Stimulated activated CD8-positive, alpha-beta memory T cell treated with anti-CD3 and anti-CD28 coated beads, Interleukin-7, amount 100 ng/mL, for 48 hours (primary cell): ENCODE measurements around the gene ATAD5.
"Not testable (repeated sequence)": the region's sequence is repeated elsewhere in the genome, so short reads cannot be mapped to it uniquely, and the experiment has no call there.

Experiments
- DNase-seq, 2 donors: peaks; one replicate each; pipeline ENCODE4 v3.0.0-alpha.2; 2020; ENCODE audit warnings: low read depth in 1 of 2; ENCODE audit errors: extremely low read depth in 1 of 2

The ATAD5 gene

DNA sequence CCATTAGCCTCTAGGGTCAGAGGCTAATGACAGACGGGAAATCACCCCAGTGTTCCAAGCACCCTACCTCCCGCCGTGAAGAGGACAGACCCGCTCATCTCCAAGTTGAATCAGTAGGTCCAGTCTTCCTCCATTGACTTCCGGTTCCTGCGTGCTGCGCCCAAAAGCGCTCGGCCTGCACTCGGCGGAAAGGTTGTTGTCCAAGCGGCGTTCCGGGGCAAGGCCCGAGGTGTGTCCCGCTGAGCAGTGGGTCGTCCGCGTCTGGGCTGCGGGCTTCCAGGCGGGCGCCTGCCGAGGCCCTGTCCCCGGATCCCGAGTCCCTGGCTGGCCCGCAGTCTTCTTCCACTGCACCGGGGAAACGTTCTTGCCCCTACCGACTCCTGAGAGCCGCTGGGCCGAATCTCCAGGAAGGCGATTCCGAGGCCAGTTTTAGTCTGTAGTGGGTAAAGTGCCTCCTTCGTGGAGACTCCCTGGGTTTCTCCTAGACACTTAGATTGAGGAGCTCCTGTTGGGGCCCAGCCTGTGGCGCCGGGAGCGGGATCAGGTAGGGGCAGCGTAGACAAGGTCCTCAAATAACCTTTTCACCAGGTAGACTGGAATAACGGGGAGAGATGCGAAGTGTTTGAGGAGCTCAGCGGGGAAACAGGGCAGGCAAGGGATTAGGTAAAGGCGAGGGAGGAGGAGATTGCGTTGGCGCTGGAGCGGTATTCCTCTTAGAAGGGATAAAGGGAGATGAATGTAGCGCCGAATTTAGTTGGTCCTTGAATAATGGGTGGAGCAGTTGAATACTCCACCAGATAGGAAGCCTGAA is 74.5 kb downstream of the ATAD5 start, which contains the start of gene TEFM:
Gene TEFM (minus strand): TSS at position 138 of the 811 bp plus-strand sequence. CDS start 40 bp downstream, at position 98.
- peak; percentile 82 to 84 for DNase-seq

DNA sequence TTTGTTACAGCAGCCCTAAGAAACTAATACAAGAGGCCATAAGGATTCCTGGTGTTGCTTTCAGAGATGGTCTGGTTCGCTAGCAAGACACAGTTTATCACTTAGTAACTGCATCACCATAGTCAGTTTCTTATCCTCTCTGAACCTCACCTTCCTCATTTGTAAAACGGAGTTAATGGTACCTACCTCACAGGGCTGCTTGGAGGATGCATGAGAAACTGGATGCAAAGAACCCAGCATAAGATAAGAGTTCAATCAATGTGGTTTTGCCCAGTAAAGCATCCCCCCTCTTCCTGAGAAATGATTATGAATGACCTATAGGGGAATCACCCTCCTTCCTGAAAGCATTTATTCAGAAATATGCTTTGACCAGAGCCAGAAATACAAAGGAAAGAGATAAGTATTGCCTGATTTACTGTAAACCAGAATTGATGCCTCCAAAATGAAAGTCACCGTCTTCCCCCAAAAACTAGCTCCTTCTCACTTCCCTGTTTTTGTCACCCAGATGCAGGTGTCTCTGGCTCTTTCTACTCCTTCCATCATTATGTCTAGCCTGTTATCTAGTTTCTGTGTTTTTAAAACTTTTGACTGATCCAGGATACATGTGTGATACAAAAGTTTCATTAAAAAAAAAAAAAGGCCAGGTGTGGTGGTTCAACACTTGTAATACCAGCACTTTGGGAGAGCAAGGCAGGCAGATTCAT is 77.1 kb downstream of the ATAD5 start:
- DNase-seq: no peak

DNA sequence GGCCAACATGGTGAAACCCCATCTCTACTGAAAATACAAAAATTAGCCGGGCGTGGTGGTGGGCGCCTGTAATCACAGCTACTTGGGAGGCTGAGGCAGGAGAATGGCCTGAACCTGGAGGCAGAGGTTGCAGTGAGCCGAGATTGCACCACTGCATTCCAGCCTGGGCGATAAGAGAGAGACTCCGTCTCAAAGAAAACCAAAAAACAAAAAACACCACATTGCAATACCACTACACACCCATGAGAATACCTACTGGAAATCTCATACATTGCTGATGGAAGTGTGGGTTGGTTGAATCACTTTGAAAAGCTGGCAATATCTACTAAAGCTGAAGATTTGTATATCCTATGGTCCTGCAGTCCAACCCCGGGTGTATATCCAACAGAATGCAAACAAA is 78.4 kb downstream of the ATAD5 start:
- not testable (repeated sequence) for DNase-seq

DNA sequence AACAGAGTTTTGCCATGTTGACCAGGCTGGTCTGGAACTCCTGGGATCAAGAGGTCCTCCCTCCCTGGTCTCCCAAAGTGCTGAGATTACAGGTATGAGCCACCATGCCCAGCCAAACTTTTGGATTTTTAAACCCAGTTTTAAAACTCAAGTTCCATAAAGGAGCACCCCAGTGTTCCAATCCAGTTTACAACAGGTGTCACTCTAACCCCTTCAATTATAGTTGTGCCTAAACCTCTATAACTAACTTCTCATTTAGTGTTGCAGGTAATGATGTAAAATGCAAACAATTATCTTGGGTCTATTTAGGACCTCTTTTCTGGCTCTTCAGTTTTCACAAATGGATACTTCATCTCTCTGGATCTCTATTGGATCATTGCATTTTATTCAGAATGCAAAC is 82.2 kb downstream of the ATAD5 start:
- no peak for DNase-seq

DNA sequence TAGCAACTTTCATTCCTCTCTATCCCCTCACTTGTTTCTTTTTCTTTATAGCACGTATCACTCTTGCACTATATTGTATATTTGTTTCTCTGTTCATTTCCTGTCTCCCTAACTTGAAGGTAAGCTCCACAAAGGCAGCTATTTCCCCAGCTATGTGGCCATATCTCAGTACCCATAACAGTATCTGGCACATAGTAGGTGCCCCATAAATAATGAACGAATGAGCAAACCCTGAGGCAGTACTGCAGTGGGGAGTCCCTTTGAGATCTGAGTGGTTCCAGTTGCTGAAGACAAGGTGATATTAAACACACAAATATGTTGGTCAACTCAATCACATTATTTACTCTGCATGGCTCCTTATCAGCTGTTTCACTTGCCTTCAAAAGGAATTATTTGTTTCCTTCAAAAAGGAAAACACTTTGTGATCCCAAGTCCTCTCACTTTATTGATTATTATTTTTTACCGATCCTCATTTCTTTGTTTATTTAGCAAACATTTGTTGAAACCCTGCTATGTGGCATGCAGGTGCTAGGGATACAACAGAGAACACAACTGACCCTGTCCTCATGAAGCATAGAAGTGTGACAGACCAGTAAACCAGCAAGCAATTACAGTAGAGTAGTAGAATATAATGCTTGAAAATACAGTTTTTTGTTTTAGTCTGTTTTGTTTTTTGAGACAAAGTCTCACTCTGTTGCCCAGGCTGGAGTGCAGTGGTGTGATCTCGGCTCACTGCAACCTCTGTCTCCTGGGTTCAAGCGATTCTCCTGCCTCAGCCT is 84.3 kb downstream of the ATAD5 start:
- DNase-seq: no peak

DNA sequence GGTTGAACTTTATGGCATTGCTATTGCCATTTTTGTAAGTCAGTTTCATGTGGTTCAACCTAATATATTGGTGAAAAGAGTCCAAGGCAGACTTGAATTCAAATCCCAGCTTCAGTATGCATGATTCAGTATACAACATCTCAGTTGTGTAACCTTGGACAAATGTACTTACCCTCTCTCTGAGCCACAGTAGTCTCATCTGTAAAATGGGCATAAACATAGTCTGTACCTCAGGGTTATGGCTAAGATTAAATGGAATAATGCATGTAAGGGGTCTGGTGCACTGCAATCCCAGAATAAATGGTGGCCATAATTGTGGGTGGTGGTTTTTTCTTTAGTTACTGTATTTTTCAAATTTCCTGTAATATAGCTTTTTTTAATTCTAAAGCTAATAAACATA is 85.3 kb downstream of the ATAD5 start:
- DNase-seq: no peak

DNA sequence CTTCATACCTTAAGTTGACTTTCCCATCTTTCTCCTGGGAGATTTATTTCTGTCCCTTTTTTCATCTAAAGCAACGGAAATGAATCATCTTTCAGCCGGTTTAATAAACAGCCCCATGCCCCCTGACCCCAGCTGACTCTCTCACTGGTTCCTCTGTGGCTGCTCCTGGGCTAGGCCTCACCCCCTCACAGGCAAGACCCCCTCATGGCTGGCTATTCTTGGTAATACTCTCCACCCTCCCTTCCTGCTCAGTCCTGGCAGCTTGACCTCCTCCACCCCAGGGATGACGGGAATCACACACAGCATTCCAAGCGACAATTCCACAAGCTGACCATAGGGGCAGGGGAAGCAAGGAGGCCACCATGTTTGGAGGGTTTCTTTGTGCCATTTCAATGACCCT is 88.5 kb downstream of the ATAD5 start:
- no peak for DNase-seq

DNA sequence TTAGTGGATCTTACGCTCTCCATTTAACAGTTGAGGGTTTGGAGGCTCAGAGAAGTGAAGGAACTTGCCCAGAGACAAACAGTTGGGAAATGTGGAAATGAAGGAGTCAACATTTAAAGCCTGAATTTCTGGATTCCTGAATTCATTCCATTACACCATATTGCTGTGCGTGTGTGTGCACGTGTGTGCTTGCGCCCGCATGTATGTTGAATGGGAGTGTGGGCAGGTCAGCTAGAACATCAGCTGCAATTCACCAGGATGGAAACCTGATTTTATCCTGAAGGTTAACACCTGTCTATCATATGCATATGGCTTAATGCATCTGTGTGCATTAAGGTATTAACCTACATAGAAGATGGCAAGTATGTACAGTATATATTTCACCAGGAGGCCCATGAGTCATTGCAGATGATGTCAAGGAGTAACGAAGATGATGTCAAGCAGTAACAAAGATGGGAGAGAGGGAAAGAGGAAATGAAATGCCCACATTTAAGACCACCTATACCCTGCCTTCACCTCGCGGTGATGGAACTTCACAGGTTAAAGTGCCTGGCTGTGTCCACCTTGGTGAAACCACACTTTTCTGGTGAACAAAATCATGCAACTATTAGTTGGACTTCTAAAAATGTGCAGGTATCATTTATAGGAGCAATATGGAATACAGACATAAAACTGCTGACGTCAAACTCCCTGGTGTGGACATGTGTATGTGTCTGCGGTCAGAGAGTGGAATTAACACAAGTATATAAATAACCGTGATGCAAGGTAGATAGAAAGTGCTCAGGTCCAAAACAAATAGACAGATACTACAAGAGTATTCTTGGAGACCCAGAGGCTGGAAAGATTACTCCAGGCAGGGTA is 89.1 kb downstream of the ATAD5 start:
- DNase-seq: no peak

DNA sequence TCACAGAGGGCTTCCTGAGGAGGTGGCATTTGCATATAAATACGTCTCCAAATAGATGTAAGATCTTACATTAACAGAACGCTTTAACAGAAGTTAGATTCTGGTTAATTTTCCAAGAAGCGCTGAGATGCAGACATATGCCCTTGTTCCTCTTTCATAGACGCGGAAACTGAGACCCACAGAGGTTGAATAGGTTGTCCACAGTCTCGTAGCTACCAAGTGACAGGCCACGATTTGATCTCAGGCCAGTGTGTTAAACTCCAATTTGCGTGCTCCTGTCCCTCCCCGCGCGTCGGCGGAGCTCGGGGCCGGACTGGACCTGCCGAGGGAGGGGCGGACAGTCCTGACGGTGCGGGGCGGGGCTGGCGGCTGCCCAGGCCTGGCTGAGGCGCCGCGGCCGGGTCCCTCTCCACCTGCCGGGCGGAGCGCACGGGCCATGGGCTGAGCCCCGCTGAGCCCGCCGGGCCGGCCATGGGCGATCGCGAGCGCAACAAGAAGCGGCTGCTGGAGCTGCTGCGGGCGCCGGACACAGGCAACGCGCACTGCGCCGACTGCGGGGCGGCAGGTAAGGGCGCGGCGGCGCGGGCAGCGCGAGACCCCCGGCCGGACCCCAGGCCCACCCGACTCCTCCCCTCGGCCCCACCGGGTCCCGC is 89.9 kb downstream of the ATAD5 start, which contains the start of gene ADAP2:
Gene ADAP2 (plus strand): TSS at position 402 of the 653 bp plus-strand sequence. CDS start 70 bp downstream, at position 472.
- no peak for DNase-seq

DNA sequence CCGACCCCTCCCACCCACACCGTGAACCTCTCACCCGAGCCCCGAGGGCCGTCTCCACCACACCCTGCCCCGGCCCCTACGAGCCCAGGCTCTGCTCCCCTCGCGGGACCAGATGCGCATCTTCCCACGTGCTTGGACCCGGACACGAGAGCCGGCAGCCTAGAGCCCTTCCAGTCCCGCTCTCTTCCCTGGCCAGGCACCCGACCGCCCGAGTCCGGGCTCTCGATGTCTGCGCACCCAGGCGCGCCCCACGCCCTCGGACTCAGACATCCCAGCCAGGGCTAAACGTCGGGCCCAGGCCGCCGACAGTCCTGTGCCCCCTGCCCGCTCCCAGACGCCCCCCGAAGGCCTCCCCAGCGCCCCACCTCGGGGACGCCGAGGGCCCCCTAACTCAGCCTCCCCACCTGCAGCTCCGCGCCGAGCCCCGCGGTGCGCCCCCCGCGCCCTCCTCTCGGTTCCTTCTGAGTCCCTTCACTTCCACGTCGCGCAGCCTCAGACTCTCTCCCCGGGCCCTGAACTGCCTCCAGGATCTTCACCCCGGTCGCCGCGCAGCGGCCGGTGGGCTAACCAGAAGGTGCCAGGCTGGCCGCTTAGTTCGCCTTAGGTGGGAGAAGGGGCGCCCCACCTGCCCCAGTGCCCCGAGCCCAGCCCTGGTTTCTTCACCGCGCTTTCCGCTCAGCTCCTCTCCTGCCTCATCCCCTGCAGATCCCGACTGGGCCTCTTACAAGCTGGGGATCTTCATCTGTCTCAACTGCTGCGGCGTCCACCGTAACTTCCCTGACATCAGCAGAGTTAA is 90.7 kb downstream of the ATAD5 start:
- DNase-seq: no peak

DNA sequence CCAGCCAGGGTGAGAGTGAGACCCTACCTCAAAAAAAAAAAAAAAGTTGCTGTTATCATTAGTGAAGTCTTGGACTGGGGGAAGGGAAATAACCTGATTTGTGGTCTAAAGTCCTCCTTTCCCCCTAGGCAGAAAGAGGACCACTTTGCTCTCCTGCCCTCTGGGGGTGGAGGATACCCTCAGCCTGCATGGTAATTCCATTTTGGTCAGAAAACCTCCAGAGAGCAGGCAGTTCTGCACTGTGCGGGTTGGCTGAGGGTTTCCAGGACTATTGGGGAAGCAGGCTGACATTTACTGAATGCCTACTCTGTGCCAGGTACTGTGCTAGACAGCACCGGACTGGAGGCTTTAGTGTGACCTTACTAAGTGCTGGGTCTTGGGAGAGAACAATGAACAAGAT is 92.6 kb downstream of the ATAD5 start:
- DNase-seq: no peak

DNA sequence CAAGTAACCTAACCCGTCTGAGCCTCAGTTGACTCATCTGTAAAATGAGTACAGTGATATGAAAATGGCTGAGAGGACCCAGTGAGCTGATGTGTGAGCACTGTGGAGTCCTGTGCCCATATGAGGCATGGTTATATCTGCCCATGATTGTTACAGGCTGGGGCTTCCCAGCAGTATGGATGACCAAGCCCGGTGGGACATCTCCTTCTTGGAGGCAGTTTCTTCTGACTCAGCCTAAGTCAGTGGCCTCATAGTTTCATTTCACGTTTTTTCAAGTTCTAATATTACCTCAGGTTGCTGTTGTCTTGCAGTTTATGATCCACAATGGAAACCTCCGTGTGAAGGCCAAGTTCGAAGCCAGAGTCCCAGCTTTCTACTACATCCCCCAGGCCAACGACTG is 94.8 kb downstream of the ATAD5 start:
- DNase-seq: no peak

DNA sequence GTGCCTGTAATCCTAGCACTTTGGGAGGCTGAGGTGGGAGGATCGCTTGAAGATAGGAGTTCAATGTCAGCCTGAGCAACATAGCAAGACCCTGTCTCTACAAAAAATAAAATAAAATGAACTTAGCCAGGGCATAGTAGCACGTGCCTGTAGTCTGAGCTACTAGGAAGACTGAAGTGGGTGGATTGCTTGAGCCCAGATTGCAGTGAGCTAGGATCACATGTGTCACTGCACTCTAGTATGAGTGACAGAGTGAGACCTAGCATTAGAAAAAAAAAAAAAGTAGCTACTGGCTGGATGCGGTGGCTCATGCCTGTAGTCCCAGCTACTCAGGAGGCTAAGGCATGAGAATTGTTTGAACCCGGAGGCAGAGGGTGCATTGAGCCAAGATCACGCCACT is 96.0 kb downstream of the ATAD5 start:
- DNase-seq: no peak

DNA sequence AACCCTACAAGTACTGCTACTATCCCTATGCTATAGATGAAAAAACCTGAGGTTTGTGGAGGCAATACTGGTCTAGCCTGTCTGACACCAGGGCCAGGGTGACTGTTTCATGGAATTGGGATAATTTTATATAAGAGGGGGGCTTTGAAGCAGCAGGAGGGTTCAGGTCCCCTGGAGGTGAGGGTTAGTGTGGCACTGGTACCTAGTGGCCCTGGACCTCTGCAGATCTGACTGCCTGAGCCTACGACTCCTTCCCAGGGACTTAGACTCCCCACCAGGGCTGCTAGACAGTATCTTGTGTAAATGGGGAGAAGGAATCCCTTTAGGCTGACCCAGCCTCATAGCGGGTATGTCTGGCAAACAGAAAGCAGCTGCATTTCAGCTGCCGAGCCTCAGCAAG is 96.8 kb downstream of the ATAD5 start:
- no peak for DNase-seq

DNA sequence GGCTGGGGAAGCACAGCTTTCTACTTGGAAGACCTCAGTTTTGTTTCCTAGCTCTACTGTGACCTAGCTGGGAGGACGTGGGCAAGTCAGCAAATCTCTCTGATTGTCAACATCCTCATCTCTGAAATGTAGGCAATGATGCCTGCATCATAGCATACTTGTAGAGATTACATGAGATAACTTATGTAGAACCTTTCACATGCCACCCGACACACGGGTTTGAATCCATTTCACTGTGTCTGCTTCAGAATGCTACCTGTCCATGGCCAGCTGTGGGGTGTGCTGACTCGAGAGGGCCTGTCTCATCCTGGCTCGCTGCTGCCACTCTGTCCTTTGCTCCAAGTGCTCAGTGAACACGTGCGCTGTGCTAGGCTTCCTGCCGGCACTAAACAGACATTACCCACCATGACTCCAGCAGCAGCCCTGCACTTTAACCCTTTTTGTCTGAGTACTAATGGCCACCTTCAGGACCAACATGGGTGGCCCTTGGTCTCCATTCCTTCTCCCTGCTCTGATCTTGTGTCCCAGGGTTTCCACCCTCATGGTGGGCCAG is 97.4 kb downstream of the ATAD5 start:
- no peak for DNase-seq

DNA sequence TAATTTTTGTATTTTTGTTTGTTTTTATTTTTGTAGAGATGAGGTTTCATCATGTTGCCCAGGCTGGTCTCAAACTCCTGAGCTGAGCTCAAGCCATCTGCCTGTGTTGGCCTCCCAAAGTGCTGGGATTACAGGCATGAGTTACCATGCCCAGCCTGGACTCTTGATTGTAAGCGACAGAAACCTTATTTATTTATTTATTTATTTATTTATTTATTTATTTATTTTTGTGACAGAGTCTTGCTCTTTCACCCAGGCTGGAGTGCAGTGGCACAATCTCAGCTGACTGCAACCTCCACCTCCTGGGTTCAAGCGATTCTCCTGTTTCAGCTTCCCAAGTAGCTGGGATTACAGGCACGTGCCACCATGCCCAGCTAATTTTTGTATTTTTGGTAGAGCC is 98.1 kb downstream of the ATAD5 start:
- not testable (repeated sequence) for DNase-seq

DNA sequence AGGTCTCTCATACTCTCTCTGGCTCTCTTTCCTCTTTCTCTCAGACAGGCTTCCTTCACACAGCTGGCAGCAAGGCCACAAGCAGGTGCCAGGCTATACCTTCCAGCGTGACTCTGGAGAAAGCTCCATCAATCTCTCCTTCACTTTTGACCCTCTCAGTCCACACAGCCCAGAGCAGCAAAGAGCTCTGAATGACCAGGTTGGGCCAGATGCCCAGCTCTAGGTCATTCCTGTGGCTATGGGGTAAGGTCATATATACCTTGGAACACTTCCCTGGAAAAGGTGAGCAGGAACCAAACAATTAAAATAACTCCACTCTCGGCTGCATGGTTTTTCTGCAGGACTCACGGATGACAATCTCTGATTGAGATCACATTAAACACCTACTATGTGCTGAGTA is 98.7 kb downstream of the ATAD5 start:
- no peak for DNase-seq

DNA sequence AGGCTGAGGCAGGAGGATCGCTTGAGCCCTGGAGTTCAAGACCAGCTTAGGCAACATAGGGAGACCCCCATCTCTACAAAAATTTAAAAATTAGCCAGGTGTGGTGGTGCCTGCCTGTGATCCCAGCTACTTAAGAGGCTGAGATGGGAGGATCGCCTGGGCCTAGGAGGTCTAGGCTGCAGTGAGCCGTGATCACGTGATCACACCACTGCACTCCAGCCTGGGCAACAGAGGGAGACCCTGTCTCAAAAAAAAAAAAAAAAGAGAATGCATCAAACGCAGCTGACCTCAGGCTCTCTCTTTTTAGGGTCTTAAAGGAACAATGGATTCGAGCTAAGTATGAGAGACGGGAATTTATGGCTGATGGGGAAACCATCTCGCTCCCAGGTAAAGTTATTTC is 99.8 kb downstream of the ATAD5 start:
- DNase-seq: not testable (repeated sequence)

DNA sequence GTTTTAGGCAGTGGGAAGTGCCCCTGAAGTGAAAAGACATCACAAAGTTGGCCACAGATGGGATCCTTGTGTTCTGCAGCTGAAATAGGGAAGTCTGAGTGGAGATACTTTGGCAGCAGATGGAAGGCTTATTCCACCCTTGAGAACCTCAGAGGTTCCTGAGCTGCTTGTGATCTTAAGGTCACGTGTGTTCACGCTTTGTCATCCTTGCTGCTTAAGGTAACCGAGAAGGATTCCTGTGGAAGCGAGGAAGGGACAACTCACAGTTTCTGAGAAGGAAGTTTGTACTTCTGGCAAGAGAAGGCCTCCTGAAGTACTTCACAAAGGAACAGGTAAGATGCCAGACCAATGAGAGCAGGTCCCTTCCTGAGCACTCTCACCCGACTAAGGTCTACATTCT is 102.2 kb downstream of the ATAD5 start:
- DNase-seq: no peak
